Measurements from ENCODE around the gene MIPEP. TPM values are rescaled to one million over a fixed set of nuclear protein-coding genes. Genes with fewer than 3 reads are reported as not detected.
A peak's percentile ranks its signal among the peaks of the same experiment; 100 is the strongest.
"Not testable (repeated sequence)": the region's sequence is repeated elsewhere in the genome, so short reads cannot be mapped to it uniquely, and the experiment has no call there.

MIPEP gene
- total RNA-seq, 1 experiment from 2014 or later, result 18.6 TPM

DNA sequence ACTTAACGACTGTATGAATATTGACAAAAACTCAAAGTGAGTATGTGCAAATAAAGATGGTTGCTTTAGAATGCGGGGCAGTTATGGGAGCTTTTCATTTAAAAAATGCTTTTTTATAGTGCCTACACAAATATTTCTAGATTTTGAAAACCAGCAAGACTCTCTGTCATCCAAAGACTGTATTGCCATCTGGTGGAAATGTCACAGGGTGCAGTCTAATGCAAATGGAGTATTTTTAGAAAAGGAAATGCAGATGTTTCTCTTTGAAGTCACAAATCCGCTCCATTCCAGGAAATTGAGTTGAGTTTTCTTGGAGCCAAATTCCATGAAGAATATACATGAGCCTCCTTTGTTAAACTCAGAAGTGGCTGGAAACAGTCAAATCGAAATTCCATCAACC, 10.4 kb upstream of the MIPEP start:
- no peaks in the 10 kb centered on the region for H3F3A ChIP-seq (ENCODE audit: insufficient read depth, low read depth)
- H2AFZ ChIP-seq, result no peak overlapping the region
- H3K4me3 ChIP-seq, result no peak overlapping the region
- ChIA-PET CTCF (interaction anchor here (0.5 to 0.6 kb wide), 4 partner anchors 122 to 322 kb away, joined by 3 to 4 read pairs (median 4); no protein-coding TSS in a partner anchor), POLR2A (ENCODE audit: unreplicated experiment) (no interaction called here)
- H3K79me2 ChIP-seq (ENCODE audit: low read depth), result no peaks in the 10 kb centered on the region
- no peak overlapping the region for H3K27ac ChIP-seq
- intact Hi-C loops (cut with micrococcal nuclease; ENCODE audit: unreplicated experiment), result no loop called here
- H3K9me3 ChIP-seq (ENCODE audit: insufficient read depth, low read depth), result no peaks in the 10 kb centered on the region
- no peaks in the 10 kb centered on the region for H3K27me3 ChIP-seq (ENCODE audit: insufficient read depth, low read depth)
- H3K4me1 ChIP-seq (replicated peaks; ENCODE audit: insufficient read depth), result peaks cover 12% of the 10 kb centered on the region
- no peaks in the 10 kb centered on the region for H3K9me2 ChIP-seq (ENCODE audit: insufficient read depth)
- no TSS peak for BruUV-seq (replicated peaks)
- no peak overlapping the region for H3K4me2 ChIP-seq
- no peaks in the 10 kb centered on the region for H4K20me1 ChIP-seq (ENCODE audit: insufficient read depth)
- H3K36me3 ChIP-seq (ENCODE audit: low read depth), result no peaks in the 10 kb centered on the region
- DNase-seq, result peak in 1 of 2 experiments; percentile 11
- TF ChIP-seq, protein P1, sequence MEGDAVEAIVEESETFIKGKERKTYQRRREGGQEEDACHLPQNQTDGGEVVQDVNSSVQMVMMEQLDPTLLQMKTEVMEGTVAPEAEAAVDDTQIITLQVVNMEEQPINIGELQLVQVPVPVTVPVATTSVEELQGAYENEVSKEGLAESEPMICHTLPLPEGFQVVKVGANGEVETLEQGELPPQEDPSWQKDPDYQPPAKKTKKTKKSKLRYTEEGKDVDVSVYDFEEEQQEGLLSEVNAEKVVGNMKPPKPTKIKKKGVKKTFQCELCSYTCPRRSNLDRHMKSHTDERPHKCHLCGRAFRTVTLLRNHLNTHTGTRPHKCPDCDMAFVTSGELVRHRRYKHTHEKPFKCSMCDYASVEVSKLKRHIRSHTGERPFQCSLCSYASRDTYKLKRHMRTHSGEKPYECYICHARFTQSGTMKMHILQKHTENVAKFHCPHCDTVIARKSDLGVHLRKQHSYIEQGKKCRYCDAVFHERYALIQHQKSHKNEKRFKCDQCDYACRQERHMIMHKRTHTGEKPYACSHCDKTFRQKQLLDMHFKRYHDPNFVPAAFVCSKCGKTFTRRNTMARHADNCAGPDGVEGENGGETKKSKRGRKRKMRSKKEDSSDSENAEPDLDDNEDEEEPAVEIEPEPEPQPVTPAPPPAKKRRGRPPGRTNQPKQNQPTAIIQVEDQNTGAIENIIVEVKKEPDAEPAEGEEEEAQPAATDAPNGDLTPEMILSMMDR (conservative IDR thresholded peaks at IDR 0.05), result no peak; the same call in none of the 2 replicates
- no peak for TF ChIP-seq EZH2 (IDR thresholded peaks at IDR 0.05; ENCODE audit: low read depth)

DNA sequence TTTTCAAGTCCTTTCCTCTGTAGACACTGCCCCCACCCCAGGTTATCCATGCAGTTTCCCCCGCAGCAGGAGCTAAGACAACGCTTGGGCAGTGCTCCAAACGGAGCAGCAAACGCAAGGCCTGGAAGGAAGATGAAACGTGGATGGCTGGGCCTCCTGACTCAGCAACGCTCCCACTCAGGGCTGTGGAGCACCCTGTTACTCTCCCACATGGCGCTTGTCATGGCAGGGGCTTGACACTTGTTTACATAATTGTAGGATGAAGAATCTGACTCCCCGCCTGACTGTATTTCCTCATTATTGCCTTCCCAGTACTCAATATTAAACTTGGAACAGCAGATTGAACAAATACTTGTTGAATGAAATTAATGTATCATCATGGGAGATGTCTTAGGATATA, 8.9 kb upstream of the MIPEP start:
- Histone ChIP-seq H3K4me2 (no peak overlapping the region), H3K27ac (no peak overlapping the region), H3K79me2 (ENCODE audit: low read depth) (no peaks in the 10 kb centered on the region), H2AFZ (no peak overlapping the region), H3F3A (ENCODE audit: insufficient read depth, low read depth) (no peaks in the 10 kb centered on the region), H3K9me3 (ENCODE audit: insufficient read depth, low read depth) (no peaks in the 10 kb centered on the region), H3K36me3 (ENCODE audit: low read depth) (no peaks in the 10 kb centered on the region), H3K4me1 (replicated peaks; ENCODE audit: insufficient read depth) (peaks cover 12% of the 10 kb centered on the region), H4K20me1 (ENCODE audit: insufficient read depth) (no peaks in the 10 kb centered on the region), H3K9me2 (ENCODE audit: insufficient read depth) (no peaks in the 10 kb centered on the region), H3K4me3 (no peak overlapping the region), H3K27me3 (ENCODE audit: insufficient read depth, low read depth) (no peaks in the 10 kb centered on the region)
- CTCF ChIA-PET, result no interaction called here
- no peak for DNase-seq
- TF ChIP-seq, protein P1 (conservative IDR thresholded peaks at IDR 0.05), result no peak
- POLR2A ChIA-PET (ENCODE audit: unreplicated experiment), result no interaction called here
- BruUV-seq (replicated peaks), result no TSS peak
- intact Hi-C loops (cut with micrococcal nuclease; ENCODE audit: unreplicated experiment), result no loop called here

DNA sequence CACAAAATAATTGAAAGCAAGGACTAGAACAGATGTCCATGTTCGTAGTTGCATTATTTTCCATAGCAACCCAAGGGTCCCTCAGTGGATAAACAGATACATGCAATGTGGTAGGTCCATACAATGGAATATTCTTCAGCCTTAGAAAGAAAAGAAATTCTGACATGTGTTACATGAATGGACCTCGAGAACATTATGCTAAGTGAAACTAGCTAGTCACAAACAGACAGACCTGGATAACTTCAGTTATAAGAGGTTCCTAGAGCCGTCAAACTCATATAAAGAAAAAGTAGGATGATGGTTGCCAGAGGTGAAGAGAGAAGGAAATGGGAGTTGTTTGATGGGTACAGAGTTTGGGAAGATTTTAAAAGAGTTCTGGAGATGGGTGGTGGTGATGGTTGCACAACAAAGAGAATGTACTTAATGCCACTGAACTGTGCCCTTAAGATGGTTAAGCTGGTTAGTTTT, 8.3 kb upstream of the MIPEP start, which contains the start of gene C1QTNF9B:
Gene C1QTNF9B (minus strand): TSS at position 51 of the 468 bp plus-strand sequence.
- H3K79me2 ChIP-seq (ENCODE audit: low read depth); H3K9me3 ChIP-seq (ENCODE audit: insufficient read depth, low read depth); BruUV-seq (replicated peaks); H3F3A ChIP-seq (ENCODE audit: insufficient read depth, low read depth); intact Hi-C loops (cut with micrococcal nuclease; ENCODE audit: unreplicated experiment); H3K36me3 ChIP-seq (ENCODE audit: low read depth); H3K27ac ChIP-seq; H3K27me3 ChIP-seq (ENCODE audit: insufficient read depth, low read depth); H3K4me3 ChIP-seq; H3K4me2 ChIP-seq; CTCF ChIA-PET; H2AFZ ChIP-seq; POLR2A ChIA-PET (ENCODE audit: unreplicated experiment); DNase-seq; H4K20me1 ChIP-seq (ENCODE audit: insufficient read depth); H3K9me2 ChIP-seq (ENCODE audit: insufficient read depth): not testable (repeated sequence)
- H3K4me1 ChIP-seq (replicated peaks; ENCODE audit: insufficient read depth), result peaks cover 12% of the 10 kb centered on the region

DNA sequence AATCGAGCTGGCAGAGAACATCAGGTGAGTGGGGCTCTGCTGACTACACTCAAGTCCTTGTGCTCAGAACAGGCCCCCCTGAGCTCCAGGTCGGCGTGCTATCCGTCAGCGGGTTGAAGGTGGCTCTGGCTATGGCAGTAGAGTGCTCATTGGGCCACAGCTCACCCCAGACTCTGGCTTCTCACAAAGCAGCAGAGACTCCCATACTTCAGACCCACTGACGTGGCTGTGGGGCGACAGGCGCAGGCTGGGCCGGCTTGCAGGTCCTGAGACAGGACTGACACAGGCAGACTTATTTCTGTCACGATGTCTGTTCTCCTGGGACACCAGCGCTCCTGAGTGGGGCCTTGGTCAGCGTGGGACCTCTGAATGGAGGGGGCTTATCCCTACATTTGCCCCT, 5.5 kb upstream of the MIPEP start:
- intact Hi-C loops (cut with micrococcal nuclease; ENCODE audit: unreplicated experiment); H3K4me3 ChIP-seq; H3K4me1 ChIP-seq (replicated peaks; ENCODE audit: insufficient read depth); H3K4me2 ChIP-seq; POLR2A ChIA-PET (ENCODE audit: unreplicated experiment); DNase-seq; CTCF ChIA-PET; H3K27ac ChIP-seq; H3F3A ChIP-seq (ENCODE audit: insufficient read depth, low read depth); H3K9me2 ChIP-seq (ENCODE audit: insufficient read depth); H3K27me3 ChIP-seq (ENCODE audit: insufficient read depth, low read depth); H2AFZ ChIP-seq; H3K79me2 ChIP-seq (ENCODE audit: low read depth); H3K9me3 ChIP-seq (ENCODE audit: insufficient read depth, low read depth); H3K36me3 ChIP-seq (ENCODE audit: low read depth); BruUV-seq (replicated peaks); H4K20me1 ChIP-seq (ENCODE audit: insufficient read depth): not testable (repeated sequence)

DNA sequence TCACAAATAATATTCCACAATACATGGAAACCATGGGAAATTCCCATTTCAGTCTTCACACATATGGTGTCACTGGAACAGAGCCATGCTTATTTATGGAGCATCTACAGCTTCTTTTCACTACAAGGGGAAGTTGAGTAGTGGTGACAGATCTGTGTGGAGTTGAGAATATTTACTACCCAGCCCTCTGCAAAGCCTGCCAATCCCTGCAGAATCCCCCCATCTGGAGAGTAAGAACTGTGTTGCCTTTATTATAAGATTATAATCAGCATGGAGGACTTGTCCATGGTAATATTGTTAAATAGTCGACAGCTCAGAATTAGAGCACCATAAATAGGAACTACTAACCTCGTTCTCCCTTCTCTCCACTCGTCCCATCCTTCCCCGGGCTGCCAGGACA, 4.6 kb upstream of the MIPEP start:
- H3K9me3 ChIP-seq (ENCODE audit: insufficient read depth, low read depth); H3K27ac ChIP-seq; H3K4me1 ChIP-seq (replicated peaks; ENCODE audit: insufficient read depth); H3K4me2 ChIP-seq; BruUV-seq (replicated peaks); POLR2A ChIA-PET (ENCODE audit: unreplicated experiment); H2AFZ ChIP-seq; H4K20me1 ChIP-seq (ENCODE audit: insufficient read depth); H3K27me3 ChIP-seq (ENCODE audit: insufficient read depth, low read depth); intact Hi-C loops (cut with micrococcal nuclease; ENCODE audit: unreplicated experiment); H3K4me3 ChIP-seq; DNase-seq; H3K79me2 ChIP-seq (ENCODE audit: low read depth); H3F3A ChIP-seq (ENCODE audit: insufficient read depth, low read depth); H3K9me2 ChIP-seq (ENCODE audit: insufficient read depth); H3K36me3 ChIP-seq (ENCODE audit: low read depth); CTCF ChIA-PET: not testable (repeated sequence)

Measured in PC-9 (cell line).